Body of pancreas (tissue), 4 donors: ENCODE measurements around the gene COMMD3. TPM values are rescaled to one million over a fixed set of nuclear protein-coding genes. Genes with fewer than 3 reads are reported as not detected.

Experiments
- ATAC-seq: fragments of 150-250 bp; one replicate; pipeline ENCODE4 v1.9.1; 2016
- DNase-seq, 4 donors: peaks; one replicate each; pipeline ENCODE4 v3.0.0-alpha.2; 2019
- H3K27ac ChIP-seq, 4 donors: fragments of 200-600 bp; sonication (generic); 1 replicate in 3 of 4; 2 replicates in 1 of 4; pipeline versions ENCODE4 v1.5.1 to v1.6.1; 2016 to 2019; ENCODE audit warnings: mild to moderate bottlenecking in 1 of 4, mixed read lengths in 1 of 4, moderate library complexity in 1 of 4
- H3K27me3 ChIP-seq, 2 donors: fragments of 200-600 bp; sonication (generic); one replicate each; pipeline ENCODE4 v1.6.0; 2016; ENCODE audit warnings: mild to moderate bottlenecking in 1 of 2
- H3K36me3 ChIP-seq, 2 donors: fragments of 200-600 bp; sonication (generic); replicated peaks in 1 of 2; 2 replicates each; pipeline ENCODE4 v1.5.1; 2016; ENCODE audit warnings: low read depth in 2 of 2; ENCODE audit not compliant: insufficient read depth in 1 of 2
- H3K4me1 ChIP-seq: fragments of 200-600 bp; sonication (generic); one replicate; pipeline ENCODE4 v1.6.0; 2016
- H3K4me3 ChIP-seq, 2 donors: fragments of 200-600 bp; sonication (generic); 1 replicate in 1 of 2; 2 replicates in 1 of 2; pipeline ENCODE4 v1.5.1; 2016 to 2019
- H3K9me3 ChIP-seq, 3 donors: fragments of 200-600 bp; sonication (generic); 1 replicate in 2 of 3; 2 replicates in 1 of 3; pipeline ENCODE4 v1.5.1; 2016
- POLR2A ChIP-seq, 3 donors: fragments of 450-650 bp; IDR thresholded peaks; one replicate each; pipeline ENCODE4 v1.6.1; 2016; ENCODE audit warnings: antibody characterized with exemption in 3 of 3, mild to moderate bottlenecking in 2 of 3
- WGBS, 2 donors: methylation state at CpG; one replicate each; pipeline ENCODE4 v1.1.5; 2017; 5-methylcytosine and 5-hydroxymethylcytosine counted together
- intact Hi-C: fragments of 100-400 bp; cut with DNase I; formaldehyde crosslinking; loops from one replicate; pipeline ENCODE4 v1.15.1; 2023
- total RNA-seq, 2 donors: library from RNA; depleted of rRNA; stranded (reverse); fragments of >200 nt; gene quantifications; one replicate each; pipeline ENCODE4 v1.1.0, GENCODE V29; 2016
- TF ChIP-seq, protein P1 (sequence below), 7 experiments: fragments of 450-650 bp in 4 of 7; fragments of 200-600 bp in 3 of 7; sonication (generic) in 3 of 7; IDR thresholded peaks; one replicate each; pipeline ENCODE4 v1.5.1; 2016 to 2019; ENCODE audit warnings: antibody characterized with exemption in 7 of 7

Gene COMMD3
- total RNA-seq, 2 donors from 2014 or later, result 14.8 to 32.7 TPM

DNA sequence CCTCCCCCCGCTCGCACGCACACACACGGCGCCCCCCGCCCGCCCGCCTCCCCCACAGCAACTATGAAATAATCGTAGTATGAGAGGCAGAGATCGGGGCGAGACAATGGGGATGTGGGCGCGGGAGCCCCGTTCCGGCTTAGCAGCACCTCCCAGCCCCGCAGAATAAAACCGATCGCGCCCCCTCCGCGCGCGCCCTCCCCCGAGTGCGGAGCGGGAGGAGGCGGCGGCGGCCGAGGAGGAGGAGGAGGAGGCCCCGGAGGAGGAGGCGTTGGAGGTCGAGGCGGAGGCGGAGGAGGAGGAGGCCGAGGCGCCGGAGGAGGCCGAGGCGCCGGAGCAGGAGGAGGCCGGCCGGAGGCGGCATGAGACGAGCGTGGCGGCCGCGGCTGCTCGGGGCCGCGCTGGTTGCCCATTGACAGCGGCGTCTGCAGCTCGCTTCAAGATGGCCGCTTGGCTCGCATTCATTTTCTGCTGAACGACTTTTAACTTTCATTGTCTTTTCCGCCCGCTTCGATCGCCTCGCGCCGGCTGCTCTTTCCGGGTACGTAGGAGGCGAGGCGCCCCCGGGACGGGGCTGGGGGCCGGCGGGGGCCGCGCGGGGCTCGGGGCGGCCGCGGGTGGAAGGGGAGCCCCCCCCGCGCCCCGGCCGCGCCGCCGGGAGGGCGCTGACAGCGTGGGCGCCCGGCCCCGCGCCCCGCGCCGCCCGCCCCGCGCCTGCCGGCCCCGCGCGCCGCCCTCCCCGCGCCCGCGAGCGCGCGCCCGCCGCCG, 5.2 kb downstream of the COMMD3 start:
- ATAC-seq, result peak; percentile 31
- peak; percentile 64 to 70 (median 66) for DNase-seq
- Histone ChIP-seq H3K4me3 (peak overlapping the region; percentile 60 to 79), H3K27me3 (no peaks in the 10 kb centered on the region), H3K36me3 (no peaks in the 10 kb centered on the region), H3K27ac (peak overlapping the region; percentile 79 to 94 (median 84)), H3K4me1 (peaks cover 63% of the 10 kb centered on the region), H3K9me3 (no peaks in the 10 kb centered on the region)
- intact Hi-C loops, result no loop called here
- WGBS, 2 donors, result 0% methylated on average over 19 to 39 of the region's 114 CpGs
- peak; percentile 19 to 59 (median 55) for TF ChIP-seq POLR2A (IDR thresholded peaks at IDR 0.05)
- TF ChIP-seq, protein P1, sequence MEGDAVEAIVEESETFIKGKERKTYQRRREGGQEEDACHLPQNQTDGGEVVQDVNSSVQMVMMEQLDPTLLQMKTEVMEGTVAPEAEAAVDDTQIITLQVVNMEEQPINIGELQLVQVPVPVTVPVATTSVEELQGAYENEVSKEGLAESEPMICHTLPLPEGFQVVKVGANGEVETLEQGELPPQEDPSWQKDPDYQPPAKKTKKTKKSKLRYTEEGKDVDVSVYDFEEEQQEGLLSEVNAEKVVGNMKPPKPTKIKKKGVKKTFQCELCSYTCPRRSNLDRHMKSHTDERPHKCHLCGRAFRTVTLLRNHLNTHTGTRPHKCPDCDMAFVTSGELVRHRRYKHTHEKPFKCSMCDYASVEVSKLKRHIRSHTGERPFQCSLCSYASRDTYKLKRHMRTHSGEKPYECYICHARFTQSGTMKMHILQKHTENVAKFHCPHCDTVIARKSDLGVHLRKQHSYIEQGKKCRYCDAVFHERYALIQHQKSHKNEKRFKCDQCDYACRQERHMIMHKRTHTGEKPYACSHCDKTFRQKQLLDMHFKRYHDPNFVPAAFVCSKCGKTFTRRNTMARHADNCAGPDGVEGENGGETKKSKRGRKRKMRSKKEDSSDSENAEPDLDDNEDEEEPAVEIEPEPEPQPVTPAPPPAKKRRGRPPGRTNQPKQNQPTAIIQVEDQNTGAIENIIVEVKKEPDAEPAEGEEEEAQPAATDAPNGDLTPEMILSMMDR (IDR thresholded peaks at IDR 0.05), result peak in 1 of 7 experiments; percentile 5

DNA sequence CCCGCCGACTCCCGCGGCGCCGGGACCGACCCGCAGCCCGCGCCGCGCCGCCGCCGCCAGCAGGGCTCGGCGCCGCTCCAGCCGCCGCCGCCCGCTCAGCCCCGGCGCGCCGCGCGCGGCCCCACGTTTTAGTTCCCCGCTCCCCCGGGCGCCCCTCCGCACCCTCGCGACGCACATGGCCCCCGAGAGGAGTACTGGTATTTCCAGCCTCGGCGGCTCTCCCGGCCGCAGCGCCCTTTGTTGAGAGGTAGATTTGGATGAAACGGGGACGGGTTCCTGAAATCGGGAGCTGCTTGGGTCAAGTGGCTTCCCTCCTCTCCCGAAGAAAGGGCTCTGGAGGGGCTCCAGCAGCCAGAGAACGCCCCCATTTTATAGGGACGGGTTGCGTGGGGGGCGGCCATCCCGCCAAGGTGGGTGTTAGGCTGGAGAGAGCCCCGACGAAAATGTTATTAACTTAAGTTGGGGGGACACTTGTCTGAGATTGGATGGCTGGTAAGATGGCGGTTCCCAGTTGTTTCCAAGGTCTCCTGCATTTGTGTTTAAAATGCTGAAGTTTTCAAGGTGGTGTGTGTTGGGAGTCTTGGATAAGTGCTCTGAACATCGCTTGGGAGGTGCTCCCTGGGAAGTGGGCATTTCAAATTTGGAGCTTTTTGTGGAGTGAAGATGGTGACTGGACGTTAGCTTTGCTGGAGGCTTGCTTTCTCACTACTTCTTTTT, 5.9 kb downstream of the COMMD3 start:
- peaks cover 59% of the 10 kb centered on the region for H3K4me1 ChIP-seq
- no peaks in the 10 kb centered on the region for H3K9me3 ChIP-seq
- intact Hi-C loops, result no loop called here
- peak in 2 of 4 donors; percentile 26 to 33 for DNase-seq
- TF ChIP-seq, protein P1 (IDR thresholded peaks at IDR 0.05), result no peak
- no peak for TF ChIP-seq POLR2A (IDR thresholded peaks at IDR 0.05)
- no peaks in the 10 kb centered on the region for H3K27me3 ChIP-seq
- H3K36me3 ChIP-seq, result no peaks in the 10 kb centered on the region
- peak overlapping the region; percentile 19 to 21 for H3K4me3 ChIP-seq
- no peak for ATAC-seq
- H3K27ac ChIP-seq, result no peak overlapping the region
- WGBS, 2 donors, result 0 to 2% methylated on average over 15 to 53 of the region's 57 CpGs

DNA sequence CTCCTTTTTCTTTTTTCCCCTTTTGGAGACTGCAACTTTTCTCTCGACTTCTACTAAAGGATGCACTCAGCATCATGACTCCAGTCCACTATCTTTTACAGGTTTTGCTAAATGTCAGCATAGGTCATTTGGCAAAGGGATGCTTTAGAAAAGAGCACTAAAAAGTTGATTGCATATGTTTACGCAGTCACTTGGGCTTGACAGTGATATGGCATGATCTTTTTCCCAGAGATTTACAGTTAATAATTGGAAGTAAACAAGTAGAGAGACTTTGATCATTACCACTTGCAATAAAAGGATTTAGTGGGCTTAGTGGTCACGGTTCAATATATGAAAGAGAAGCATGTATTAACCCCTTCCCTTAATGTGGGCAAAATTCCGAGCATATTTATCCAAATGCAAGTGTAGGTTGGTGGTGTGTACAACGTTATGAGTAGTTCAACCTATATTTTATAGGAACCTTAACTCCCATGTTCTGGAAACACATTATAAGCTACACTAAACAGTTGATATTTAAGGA, 6.5 kb downstream of the COMMD3 start:
- TF ChIP-seq, protein P1 (IDR thresholded peaks at IDR 0.05), result no peak
- TF ChIP-seq POLR2A (IDR thresholded peaks at IDR 0.05), result no peak
- no peak overlapping the region for H3K27ac ChIP-seq
- ATAC-seq (no peak), DNase-seq (no peak)
- peak overlapping the region in 1 of 2 donors; percentile 21 for H3K4me3 ChIP-seq
- H3K9me3 ChIP-seq, result no peaks in the 10 kb centered on the region
- peaks cover 52% of the 10 kb centered on the region for H3K4me1 ChIP-seq
- WGBS, 2 donors, result 61 to 64% methylated on average over 5 of the region's 5 CpGs
- H3K36me3 ChIP-seq, result no peaks in the 10 kb centered on the region
- H3K27me3 ChIP-seq, result no peaks in the 10 kb centered on the region
- intact Hi-C loops, result no loop called here

DNA sequence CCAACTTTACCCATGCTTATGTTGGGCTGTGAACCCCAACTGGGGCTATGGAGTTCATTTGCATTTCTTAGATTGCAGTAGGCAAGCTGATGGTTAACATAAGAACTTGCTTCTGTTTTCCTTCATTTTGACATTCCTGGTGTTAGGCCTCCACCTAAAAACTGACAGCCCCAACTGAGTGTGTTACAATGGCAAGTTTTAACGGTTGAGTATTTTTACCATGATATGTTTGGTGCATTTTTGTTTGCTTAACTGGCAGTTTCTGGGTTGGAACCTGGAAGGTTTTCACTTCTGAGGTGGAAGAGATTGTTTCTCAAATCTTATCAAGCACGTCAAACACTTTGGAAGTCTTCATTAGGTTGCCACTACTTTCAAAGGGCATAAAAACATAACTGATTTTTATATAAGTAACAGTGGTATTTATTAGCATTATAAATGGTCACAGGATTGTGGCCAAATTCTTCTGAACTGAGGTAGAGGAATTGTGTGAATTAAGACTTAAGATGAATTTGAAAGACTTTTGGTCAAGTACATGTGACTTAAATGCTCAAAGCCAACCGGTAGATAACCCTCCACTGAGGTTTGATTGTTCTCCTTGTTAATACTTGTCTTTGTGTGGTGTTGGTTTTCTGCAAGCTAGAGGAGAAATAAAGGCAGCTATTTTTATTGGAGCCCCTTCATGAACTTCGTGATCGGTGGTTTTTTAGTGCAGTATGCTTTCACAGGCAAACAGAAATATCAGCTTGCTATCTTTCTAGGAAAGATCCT, 7.5 kb downstream of the COMMD3 start:
- no peak overlapping the region for H3K4me3 ChIP-seq
- TF ChIP-seq, protein P1 (IDR thresholded peaks at IDR 0.05), result no peak
- TF ChIP-seq POLR2A (IDR thresholded peaks at IDR 0.05), result no peak
- DNase-seq (no peak), ATAC-seq (no peak)
- no peaks in the 10 kb centered on the region for H3K9me3 ChIP-seq
- intact Hi-C loops, result no loop called here
- H3K27ac ChIP-seq, result no peak overlapping the region
- 53 to 55% methylated on average over 5 of the region's 5 CpGs for WGBS, 2 donors
- peaks cover 42% of the 10 kb centered on the region for H3K4me1 ChIP-seq
- H3K27me3 ChIP-seq, result no peaks in the 10 kb centered on the region
- H3K36me3 ChIP-seq, result no peaks in the 10 kb centered on the region
